A673 (cell line): ENCODE measurements around the gene F11. TPM values are rescaled to one million over a fixed set of nuclear protein-coding genes. Genes with fewer than 3 reads are reported as not detected.

Experiments
- BruUV-seq: library from RNA; stranded (reverse); fragments of 400-500 nt; replicated peaks from 2 replicates; lab custom pipeline; 2021; lab: Mats Ljungman, UMichigan
- CTCF ChIA-PET: fragments of 300-600 bp; sonication (Branson Sonifier 250); formaldehyde crosslinking; loops from one replicate; lab custom pipeline; 2022; ENCODE audit warnings: antibody characterized with exemption; lab: Charles Lee
- POLR2A ChIA-PET: fragments of 300-600 bp; sonication (Branson Sonifier 250); formaldehyde crosslinking; loops from one replicate; lab custom pipeline; 2022; ENCODE audit warnings: antibody characterized with exemption; ENCODE audit not compliant: low non-redundant PET; lab: Charles Lee
- DNase-seq: peaks from one replicate; pipeline ENCODE4 v3.0.0-alpha.2; 2015; ENCODE audit warnings: low spot score
- H3K27ac ChIP-seq: fragments of 200-600 bp; sonication (generic); 2 replicates; pipeline ENCODE4 v1.5.1; 2016; ENCODE audit warnings: mixed run types, low read depth, mild to moderate bottlenecking, mixed read lengths, antibody characterized with exemption, low read length; ENCODE audit not compliant: poor library complexity, severe bottlenecking
- H3K27me3 ChIP-seq: fragments of 200-600 bp; sonication (generic); replicated peaks from 2 replicates; pipeline ENCODE4 v1.6.1; 2017; ENCODE audit warnings: mixed run types, low read depth, mild to moderate bottlenecking, mixed read lengths, antibody characterized with exemption, low read length; ENCODE audit not compliant: insufficient read depth, poor library complexity
- H3K36me3 ChIP-seq: fragments of 200-600 bp; sonication (generic); 2 replicates; pipeline ENCODE4 v1.6.1; 2016; ENCODE audit warnings: mixed run types, mild to moderate bottlenecking, mixed read lengths, antibody characterized with exemption, low read length; ENCODE audit not compliant: insufficient read depth, poor library complexity, severe bottlenecking
- H3K4me1 ChIP-seq: fragments of 200-600 bp; sonication (generic); 2 replicates; pipeline ENCODE4 v1.6.1; 2017; ENCODE audit warnings: mixed run types, mild to moderate bottlenecking, mixed read lengths, antibody characterized with exemption, low read length; ENCODE audit not compliant: insufficient read depth, poor library complexity, severe bottlenecking
- H3K4me3 ChIP-seq: fragments of 200-600 bp; sonication (generic); 2 replicates; pipeline ENCODE4 v1.5.1; 2016; ENCODE audit warnings: low read depth, mixed run types, mild to moderate bottlenecking, mixed read lengths, low read length; ENCODE audit not compliant: poor library complexity, severe bottlenecking
- H3K9me3 ChIP-seq: fragments of 200-600 bp; sonication (generic); 2 replicates; pipeline ENCODE4 v1.6.1; 2016; ENCODE audit warnings: mixed run types, low read depth, mild to moderate bottlenecking, mixed read lengths, antibody characterized with exemption, low read length; ENCODE audit not compliant: poor library complexity, severe bottlenecking
- EZH2 ChIP-seq: fragments of 200-600 bp; sonication (generic); IDR thresholded peaks from 2 replicates; pipeline ENCODE4 v1.6.1; 2017; ENCODE audit warnings: borderline replicate concordance, low read depth, mild to moderate bottlenecking, mixed read lengths, antibody characterized with exemption, low read length; ENCODE audit not compliant: poor library complexity, severe bottlenecking
- intact Hi-C: fragments of 100-400 bp; cut with micrococcal nuclease; formaldehyde crosslinking; loops from one replicate; pipeline ENCODE4 v1.10.0; 2022; ENCODE audit not compliant: unreplicated experiment
- total RNA-seq: library from RNA; stranded (reverse); gene quantifications from 2 replicates; pipeline ENCODE4 v1.2.3, GENCODE V29; 2021
- TF ChIP-seq, protein P1 (sequence below): fragments of 300-800, 200-600 bp; sonication (generic); conservative IDR thresholded peaks from 2 replicates; pipeline ENCODE4 v1.5.1; 2017; ENCODE audit warnings: low read depth, mild to moderate bottlenecking, antibody characterized with exemption, low read length, moderate library complexity, mixed read lengths

F11 gene
- total RNA-seq, 1 experiment from 2014 or later, result 0.24 TPM

DNA sequence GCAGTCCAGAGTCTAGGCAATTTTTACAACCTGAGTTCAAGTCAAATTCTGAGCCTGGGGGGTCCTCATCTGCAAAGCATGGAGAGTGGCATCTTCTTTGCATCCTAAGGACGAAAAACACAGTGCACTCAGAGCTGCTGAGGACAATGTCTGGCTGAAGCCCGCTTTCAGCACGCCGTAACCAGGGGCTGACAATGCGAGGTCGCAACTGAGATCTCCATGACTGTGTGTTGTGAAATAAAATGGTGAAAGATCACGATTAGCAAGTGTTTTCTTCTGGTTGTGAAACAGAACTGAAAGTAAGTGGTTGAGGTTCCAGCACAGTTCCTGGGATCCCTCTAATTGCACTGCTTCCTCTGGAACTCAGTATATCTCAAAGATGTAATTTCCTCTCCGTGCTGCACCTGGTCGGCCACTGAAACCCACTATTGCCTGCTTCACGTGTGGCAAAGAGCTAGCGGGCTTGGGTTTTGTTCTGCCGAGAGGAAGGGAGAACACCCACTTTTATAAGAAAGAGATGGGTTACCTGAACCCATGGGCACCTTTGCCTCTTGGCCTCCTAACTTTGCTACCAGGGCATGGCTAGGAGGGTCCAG is 7.7 kb upstream of the F11 start:
- BruUV-seq, result no TSS peak

DNA sequence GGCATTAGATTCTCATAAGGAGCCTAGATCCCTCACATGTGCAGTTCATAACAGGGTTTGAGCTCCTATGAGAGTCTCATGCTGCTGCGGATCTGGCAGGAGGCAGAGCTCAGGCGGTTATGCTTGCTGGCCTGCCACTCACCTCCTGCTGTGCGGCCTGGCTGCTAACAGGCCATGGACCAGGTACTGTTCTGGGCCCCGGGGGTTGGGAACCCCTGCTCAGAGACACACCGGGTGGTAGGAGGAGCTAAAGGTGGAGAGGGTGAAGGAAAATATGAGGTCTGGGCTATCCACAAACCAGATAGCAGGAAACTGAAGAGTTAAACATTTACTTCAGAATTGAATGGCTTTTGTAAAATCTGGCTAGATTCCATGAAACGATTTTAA is 5.9 kb upstream of the F11 start:
- Histone ChIP-seq H3K36me3 (no peaks in the 10 kb centered on the region), H3K4me3 (no peak overlapping the region), H3K27ac (no peak overlapping the region), H3K9me3 (no peaks in the 10 kb centered on the region), H3K4me1 (no peaks in the 10 kb centered on the region), H3K27me3 (no peaks in the 10 kb centered on the region)
- no TSS peak for BruUV-seq
- no peak for DNase-seq
- intact Hi-C loops, result no loop called here
- TF ChIP-seq, protein P1, sequence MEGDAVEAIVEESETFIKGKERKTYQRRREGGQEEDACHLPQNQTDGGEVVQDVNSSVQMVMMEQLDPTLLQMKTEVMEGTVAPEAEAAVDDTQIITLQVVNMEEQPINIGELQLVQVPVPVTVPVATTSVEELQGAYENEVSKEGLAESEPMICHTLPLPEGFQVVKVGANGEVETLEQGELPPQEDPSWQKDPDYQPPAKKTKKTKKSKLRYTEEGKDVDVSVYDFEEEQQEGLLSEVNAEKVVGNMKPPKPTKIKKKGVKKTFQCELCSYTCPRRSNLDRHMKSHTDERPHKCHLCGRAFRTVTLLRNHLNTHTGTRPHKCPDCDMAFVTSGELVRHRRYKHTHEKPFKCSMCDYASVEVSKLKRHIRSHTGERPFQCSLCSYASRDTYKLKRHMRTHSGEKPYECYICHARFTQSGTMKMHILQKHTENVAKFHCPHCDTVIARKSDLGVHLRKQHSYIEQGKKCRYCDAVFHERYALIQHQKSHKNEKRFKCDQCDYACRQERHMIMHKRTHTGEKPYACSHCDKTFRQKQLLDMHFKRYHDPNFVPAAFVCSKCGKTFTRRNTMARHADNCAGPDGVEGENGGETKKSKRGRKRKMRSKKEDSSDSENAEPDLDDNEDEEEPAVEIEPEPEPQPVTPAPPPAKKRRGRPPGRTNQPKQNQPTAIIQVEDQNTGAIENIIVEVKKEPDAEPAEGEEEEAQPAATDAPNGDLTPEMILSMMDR, result no peak
- TF ChIP-seq EZH2, result no peak
- CTCF ChIA-PET, result no interaction called here
- POLR2A ChIA-PET, result no interaction called here

More for the DNA sequence above, 7.7 kb upstream of the F11 start:
- Histone ChIP-seq H3K36me3 (no peaks in the 10 kb centered on the region), H3K27me3 (no peaks in the 10 kb centered on the region), H3K4me3 (no peak overlapping the region), H3K4me1 (no peaks in the 10 kb centered on the region), H3K27ac (no peak overlapping the region), H3K9me3 (no peaks in the 10 kb centered on the region)
- intact Hi-C loops, result no loop called here
- ChIA-PET POLR2A (no interaction called here), CTCF (no interaction called here)
- TF ChIP-seq EZH2, result no peak
- TF ChIP-seq, protein P1, result no peak
- no peak for DNase-seq

GRCh38 chr4:186260504-186261448 is 5.2 kb upstream of the F11 start:
- H3K4me1 ChIP-seq, result peaks cover 4% of the 10 kb centered on the region
- intact Hi-C loops, result no loop called here
- H3K27me3 ChIP-seq, result no peaks in the 10 kb centered on the region
- H3K9me3 ChIP-seq, result no peaks in the 10 kb centered on the region
- H3K4me3 ChIP-seq, result no peak overlapping the region
- TF ChIP-seq, protein P1, result no peak
- no peak for TF ChIP-seq EZH2
- DNase-seq, result no peak
- no TSS peak for BruUV-seq
- ChIA-PET POLR2A (no interaction called here), CTCF (no interaction called here)
- H3K36me3 ChIP-seq, result no peaks in the 10 kb centered on the region
- no peak overlapping the region for H3K27ac ChIP-seq
